ENCODE data around the gene THAP7. TPM values are rescaled to one million over a fixed set of nuclear protein-coding genes. Genes with fewer than 3 reads are reported as not detected.

The THAP7 gene
- total and polyA plus RNA-seq, 8 donors = 9.0 to 54.9 (median 13.8) TPM

GRCh38 chr22:20965888-20966855 lies 35.7 kb downstream of the THAP7 start:
- ATAC-seq (peak in 1 of 4 donors; percentile 14), FAIRE-seq (no peak), DNase-seq (peak in 2 of 6 donors; percentile 15 to 76)
- TF ChIP-seq, protein P1, sequence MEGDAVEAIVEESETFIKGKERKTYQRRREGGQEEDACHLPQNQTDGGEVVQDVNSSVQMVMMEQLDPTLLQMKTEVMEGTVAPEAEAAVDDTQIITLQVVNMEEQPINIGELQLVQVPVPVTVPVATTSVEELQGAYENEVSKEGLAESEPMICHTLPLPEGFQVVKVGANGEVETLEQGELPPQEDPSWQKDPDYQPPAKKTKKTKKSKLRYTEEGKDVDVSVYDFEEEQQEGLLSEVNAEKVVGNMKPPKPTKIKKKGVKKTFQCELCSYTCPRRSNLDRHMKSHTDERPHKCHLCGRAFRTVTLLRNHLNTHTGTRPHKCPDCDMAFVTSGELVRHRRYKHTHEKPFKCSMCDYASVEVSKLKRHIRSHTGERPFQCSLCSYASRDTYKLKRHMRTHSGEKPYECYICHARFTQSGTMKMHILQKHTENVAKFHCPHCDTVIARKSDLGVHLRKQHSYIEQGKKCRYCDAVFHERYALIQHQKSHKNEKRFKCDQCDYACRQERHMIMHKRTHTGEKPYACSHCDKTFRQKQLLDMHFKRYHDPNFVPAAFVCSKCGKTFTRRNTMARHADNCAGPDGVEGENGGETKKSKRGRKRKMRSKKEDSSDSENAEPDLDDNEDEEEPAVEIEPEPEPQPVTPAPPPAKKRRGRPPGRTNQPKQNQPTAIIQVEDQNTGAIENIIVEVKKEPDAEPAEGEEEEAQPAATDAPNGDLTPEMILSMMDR (IDR thresholded peaks at IDR 0.05) = no peak
- H3K27ac ChIP-seq = no peak overlapping the region
- H3K27me3 ChIP-seq = no peaks in the 10 kb centered on the region
- H3K4me1 ChIP-seq = peaks cover 0 to 4% (median 0%) of the 10 kb centered on the region in 3 donors
- no peak overlapping the region for H3K4me3 ChIP-seq
- H3K9me3 ChIP-seq = no peaks in the 10 kb centered on the region
- WGBS, 2 donors = 85 to 90% methylated on average over 13 of the region's 13 CpGs
- no peaks in the 10 kb centered on the region for H3K36me3 ChIP-seq
- intact Hi-C loops (cut with DNase I) = no loop called here

GRCh38 chr22:20965104-20965887 lies 36.6 kb downstream of the THAP7 start:
- peak in 2 of 6 donors; percentile 49 to 80 for DNase-seq
- no peaks in the 10 kb centered on the region for H3K9me3 ChIP-seq
- TF ChIP-seq, protein P1 (IDR thresholded peaks at IDR 0.05) = no peak
- no peaks in the 10 kb centered on the region for H3K36me3 ChIP-seq
- H3K4me3 ChIP-seq = peak overlapping the region in 3 of 4 donors; percentile 4 to 46 (median 37)
- peaks cover 0 to 4% (median 0%) of the 10 kb centered on the region in 3 donors for H3K4me1 ChIP-seq
- intact Hi-C loops (cut with DNase I) = no loop called here
- no peaks in the 10 kb centered on the region for H3K27me3 ChIP-seq
- no peak overlapping the region for H3K27ac ChIP-seq
- WGBS, 2 donors = 11 to 14% methylated on average over 42 to 65 of the region's 65 CpGs
- no peak for FAIRE-seq
- peak; percentile 14 to 59 (median 42) for ATAC-seq

DNA sequence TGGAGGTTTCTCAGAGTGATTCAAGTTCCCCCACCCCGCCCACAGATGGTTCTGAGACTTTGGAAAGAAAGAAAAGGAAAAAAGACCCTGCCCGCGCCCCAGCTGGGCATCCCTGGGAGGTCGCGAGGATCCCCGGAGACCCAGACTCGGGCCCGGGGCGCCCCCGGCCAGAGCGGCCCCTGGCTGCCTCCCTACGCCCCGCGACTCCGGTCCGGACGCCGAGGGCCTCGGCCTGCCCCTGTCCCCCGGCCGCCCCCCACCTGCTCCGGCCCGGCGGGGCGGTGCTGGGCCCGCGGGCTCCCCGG lies 37.2 kb downstream of the THAP7 start:
- ATAC-seq = no peak
- peaks cover 0 to 4% (median 0%) of the 10 kb centered on the region in 3 donors for H3K4me1 ChIP-seq
- H3K4me3 ChIP-seq = peak overlapping the region in 2 of 4 donors; percentile 37 to 46
- H3K9me3 ChIP-seq = no peaks in the 10 kb centered on the region
- TF ChIP-seq, protein P1 (IDR thresholded peaks at IDR 0.05) = no peak
- 5 to 8% methylated on average over 28 of the region's 28 CpGs for WGBS, 2 donors
- no peak for FAIRE-seq
- no peak for DNase-seq
- no peaks in the 10 kb centered on the region for H3K27me3 ChIP-seq
- H3K27ac ChIP-seq = no peak overlapping the region
- intact Hi-C loops (cut with DNase I) = no loop called here
- H3K36me3 ChIP-seq = no peaks in the 10 kb centered on the region

DNA sequence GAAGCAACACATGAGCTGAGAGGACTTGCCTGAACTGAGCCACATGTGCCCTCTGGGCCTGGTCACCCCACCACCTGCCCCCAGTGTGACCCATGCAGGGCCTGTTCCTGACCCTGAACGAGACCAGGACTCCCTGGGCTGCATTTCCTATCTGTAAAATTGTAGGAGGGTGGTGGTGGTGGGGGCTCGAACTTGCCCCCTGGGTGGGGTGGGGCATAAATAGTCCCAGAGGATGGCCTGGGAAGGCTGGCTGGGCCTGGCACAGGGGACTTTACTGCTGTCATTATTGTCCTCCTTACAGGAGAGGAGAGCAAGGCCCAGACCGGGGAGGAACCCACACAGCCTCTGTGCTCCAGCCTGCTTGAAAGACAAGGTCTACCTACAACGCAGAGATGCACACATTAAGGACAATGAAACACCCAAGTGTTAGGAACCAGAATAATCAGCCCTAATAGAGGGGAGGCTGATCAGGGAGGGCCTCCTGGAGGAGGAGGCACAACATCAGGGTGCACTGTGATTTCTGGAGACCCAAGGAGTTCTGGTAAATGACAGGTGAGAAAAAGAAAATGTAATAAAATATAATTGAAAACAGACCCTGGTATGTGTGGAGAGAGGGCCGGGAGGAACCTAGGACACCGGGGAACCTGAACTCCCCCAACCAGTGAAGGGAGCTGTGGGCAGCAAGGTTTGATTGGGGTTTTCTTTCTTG lies 37.7 kb downstream of the THAP7 start:
- Histone ChIP-seq H3K4me3 (peak overlapping the region in 2 of 4 donors; percentile 37 to 46), H3K9me3 (no peaks in the 10 kb centered on the region), H3K27ac (no peak overlapping the region), H3K27me3 (no peaks in the 10 kb centered on the region), H3K36me3 (no peaks in the 10 kb centered on the region), H3K4me1 (peaks cover 0 to 4% (median 0%) of the 10 kb centered on the region in 3 donors)
- WGBS, 2 donors = 62 to 64% methylated on average over 6 of the region's 6 CpGs
- ATAC-seq (no peak), DNase-seq (no peak), FAIRE-seq (no peak)
- TF ChIP-seq, protein P1 (IDR thresholded peaks at IDR 0.05) = no peak
- intact Hi-C loops (cut with DNase I) = no loop called here

All from pancreas (tissue), 10 donors.